HepG2 (cell line): ENCODE measurements around the gene TCF7L2. TPM values are rescaled to one million over a fixed set of nuclear protein-coding genes. Genes with fewer than 3 reads are reported as not detected.

Experiments
- AFF4 ChIP-seq: sonication (generic); formaldehyde crosslinking; IDR thresholded peaks from 2 replicates; pipeline ENCODE4 v1.4.0; 2020; ENCODE audit warnings: missing genetic modification reagents
- ASH2L ChIP-seq: fragments of 300-600, 200-600 bp; sonication (generic); IDR thresholded peaks from 2 replicates; pipeline ENCODE4 v1.7.0; 2017; ENCODE audit warnings: low read depth, mild to moderate bottlenecking, moderate library complexity, mixed read lengths, low read length; ENCODE audit not compliant: insufficient read length
- FUBP1 ChIP-seq: sonication (generic); formaldehyde crosslinking; IDR thresholded peaks from 2 replicates; pipeline ENCODE4 v1.5.1; 2020; ENCODE audit warnings: missing genetic modification reagents, mild to moderate bottlenecking, borderline replicate concordance
- HMGXB4 ChIP-seq, 2 experiments: sonication (generic) in 1 of 2; formaldehyde crosslinking in 1 of 2; IDR thresholded peaks; 2 replicates each; pipeline versions ENCODE4 v1.4.0 to v1.6.1; 2018 to 2020; ENCODE audit warnings: missing genetic modification reagents in 2 of 2, borderline replicate concordance in 1 of 2, low read depth in 1 of 2, mild to moderate bottlenecking in 1 of 2, missing biosample characterization in 1 of 2
- HOMEZ ChIP-seq: IDR thresholded peaks from 2 replicates; pipeline ENCODE4 v1.6.1; 2016; ENCODE audit warnings: low read depth
- JDP2 ChIP-seq: sonication (generic); formaldehyde crosslinking; IDR thresholded peaks from 2 replicates; pipeline ENCODE4 v1.8.1; 2022; ENCODE audit warnings: missing genetic modification reagents, borderline replicate concordance
- MAZ ChIP-seq, 2 experiments: sonication (generic) in 1 of 2; formaldehyde crosslinking in 1 of 2; IDR thresholded peaks; 2 replicates each; pipeline versions ENCODE4 v1.5.0 to v1.6.1; 2012 to 2020; ENCODE audit warnings: low read depth in 2 of 2, mild to moderate bottlenecking in 2 of 2, borderline replicate concordance in 1 of 2, improper control_type of control experiment in 1 of 2, low read length in 1 of 2, missing genetic modification reagents in 1 of 2, moderate library complexity in 1 of 2
- PCBP2 ChIP-seq: fragments of 200-400 bp; formaldehyde crosslinking; optimal IDR thresholded peaks from 2 replicates; pipeline ENCODE3; 2018; ENCODE audit warnings: low read length, low read depth; ENCODE audit not compliant: poor library complexity, severe bottlenecking
- RFXANK ChIP-seq: IDR thresholded peaks from 2 replicates; pipeline ENCODE4 v1.6.1; 2016
- ZNF331 ChIP-seq: sonication (generic); formaldehyde crosslinking; IDR thresholded peaks from 2 replicates; pipeline ENCODE4 v1.4.0; 2020; ENCODE audit warnings: missing genetic modification reagents
- ZNF430 ChIP-seq: sonication (generic); formaldehyde crosslinking; IDR thresholded peaks from 2 replicates; pipeline ENCODE4 v1.9.0; 2021; ENCODE audit warnings: mild to moderate bottlenecking, missing genetic modification reagents
- polyA plus RNA-seq, 8 experiments: library from polyadenylated mRNA; depleted of rRNA in 3 of 8; stranded (reverse) in 7 of 8; unstranded in 1 of 8; fragments of >200 nt; fragmentation: Illumina TruSeq in 4 of 8; extraction: Trizol in 4 of 8; gene quantifications; 2 replicates each; pipeline versions ENCODE4 v1.2.1 to v1.2.3, GENCODE V29; 2011 to 2016; ENCODE audit warnings: low read depth in 4 of 8, missing spikeins in 1 of 8, mixed read lengths in 1 of 8; ENCODE audit not compliant: insufficient read depth in 1 of 8
- total RNA-seq, 5 experiments: library from RNA; depleted of rRNA; stranded (reverse); fragments of >200 nt; fragmentation: Illumina TruSeq; extraction: Trizol; gene quantifications; 2 replicates each; pipeline ENCODE4 v1.2.3, GENCODE V29; 2016; ENCODE audit warnings: low read depth in 1 of 5

Gene TCF7L2
- total and polyA plus RNA-seq, 2 of the 13 experiments (the other 11 are each of a cell fraction or from before 2014, with no cell fraction given), result 3.9 to 13.7 TPM

GRCh38 chr10:112915590-112916572 is 34.2 kb upstream of the TCF7L2 start (continued):
- TF ChIP-seq PCBP2 (no peak), HOMEZ (CRISPR knock-in tag) (no peak), ASH2L (peak; percentile 19), RFXANK (no peak), ZNF430 (CRISPR knock-in tag) (no peak), FUBP1 (CRISPR knock-in tag) (no peak), AFF4 (CRISPR knock-in tag) (no peak), HMGXB4 (CRISPR knock-in tag; IDR thresholded peaks at IDR 0.05; ENCODE audit: borderline replicate concordance in 1 of 2, low read depth in 1 of 2) (no peak), MAZ (IDR thresholded peaks at IDR 0.05; ENCODE audit: borderline replicate concordance, low read depth, low read length) (no peak), MAZ (CRISPR knock-in tag; IDR thresholded peaks at IDR 0.05; ENCODE audit: low read depth) (no peak), JDP2 (no peak), ZNF331 (CRISPR knock-in tag) (no peak)
